GM18909 (cell line): ENCODE results near the gene SIGLEC10.
A peak's percentile ranks its signal among the peaks of the same experiment; 100 is the strongest.
"Not testable (repeated sequence)": the region's sequence is repeated elsewhere in the genome, so short reads cannot be mapped to it uniquely, and the experiment has no call there.

Experiments
- ATAC-seq: cut with Tn5 transposase; IDR thresholded peaks from one replicate; pipeline ENCODE4 v1.9.1; 2021; ENCODE audit warnings: mild to moderate bottlenecking; ENCODE audit not compliant: unreplicated experiment, poor library complexity

The SIGLEC10 gene

GRCh38 chr19:51440846-51441409, 23.5 kb upstream of the SIGLEC10 start:
- peak; percentile 19 for ATAC-seq

DNA sequence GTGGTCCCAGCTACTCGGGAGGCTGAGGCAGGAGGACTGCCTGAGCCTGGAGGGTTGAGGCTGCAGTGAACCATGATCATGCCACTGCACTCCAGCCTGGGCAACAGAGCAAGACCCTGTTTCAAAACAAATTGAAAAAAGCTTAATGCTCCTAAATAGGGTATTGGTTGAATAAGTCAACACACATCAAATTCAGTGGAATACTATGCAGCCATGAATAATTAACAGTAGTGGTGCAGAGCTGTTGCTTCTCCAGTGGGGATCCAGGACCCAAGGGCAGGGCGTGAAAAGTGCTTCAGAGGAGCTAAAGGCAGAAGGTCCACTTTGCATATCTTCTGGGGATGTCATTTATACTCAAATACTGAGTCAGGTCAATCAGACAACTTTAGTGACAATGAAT, 22.6 kb upstream of the SIGLEC10 start:
- no peak for ATAC-seq

DNA sequence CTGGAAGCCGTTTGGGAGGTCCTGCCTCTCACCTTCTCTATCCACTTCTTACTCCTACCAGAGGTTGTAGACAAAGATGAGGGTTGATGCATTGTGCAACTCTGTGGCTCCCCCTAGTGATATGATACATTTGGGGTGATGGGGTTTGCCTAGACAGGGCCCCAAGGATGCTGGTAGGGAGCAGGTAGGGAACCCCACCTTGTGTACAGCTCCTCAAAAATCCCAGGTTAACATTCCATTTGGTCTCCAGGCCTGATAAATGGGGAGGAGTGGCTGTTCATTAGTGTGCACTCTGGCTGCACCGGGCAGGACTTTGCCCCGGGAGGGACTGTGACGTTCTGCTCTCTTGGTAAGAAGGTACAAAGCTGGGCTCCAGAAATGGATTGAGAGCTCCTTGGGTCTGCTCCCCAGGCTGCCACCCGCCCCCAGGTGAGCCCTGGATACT, 21.6 kb upstream of the SIGLEC10 start:
- no peak for ATAC-seq

GRCh38 chr19:51434456-51434855, 17.0 kb upstream of the SIGLEC10 start:
- no peak for ATAC-seq

- no peak for ATAC-seq
Observed at GRCh38 chr19:51433043-51433442, 15.6 kb upstream of the SIGLEC10 start.

GRCh38 chr19:51431124-51431523, 13.7 kb upstream of the SIGLEC10 start:
- no peak for ATAC-seq

GRCh38 chr19:51430221-51430620, 12.8 kb upstream of the SIGLEC10 start:
- ATAC-seq, result no peak

DNA sequence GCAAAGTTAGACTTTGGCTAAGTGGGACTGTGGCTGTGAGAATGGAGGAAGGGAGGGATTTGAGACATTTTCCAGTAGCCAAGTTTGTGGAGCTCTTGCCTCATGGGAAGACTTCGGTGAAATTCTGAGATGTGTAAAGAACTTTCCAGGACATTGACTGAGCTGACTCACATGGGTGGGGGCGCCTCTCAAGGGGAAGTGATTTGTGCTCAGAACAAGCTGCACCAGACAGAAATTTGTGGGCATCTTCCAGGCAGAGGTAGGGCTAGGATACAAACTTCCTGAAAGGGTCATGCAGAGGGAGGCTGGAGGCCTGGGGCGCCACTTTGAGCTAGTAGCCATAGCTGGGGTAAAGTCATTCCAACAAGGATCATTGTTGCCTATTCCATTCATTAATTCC, 9.8 kb upstream of the SIGLEC10 start:
- ATAC-seq, result no peak

DNA sequence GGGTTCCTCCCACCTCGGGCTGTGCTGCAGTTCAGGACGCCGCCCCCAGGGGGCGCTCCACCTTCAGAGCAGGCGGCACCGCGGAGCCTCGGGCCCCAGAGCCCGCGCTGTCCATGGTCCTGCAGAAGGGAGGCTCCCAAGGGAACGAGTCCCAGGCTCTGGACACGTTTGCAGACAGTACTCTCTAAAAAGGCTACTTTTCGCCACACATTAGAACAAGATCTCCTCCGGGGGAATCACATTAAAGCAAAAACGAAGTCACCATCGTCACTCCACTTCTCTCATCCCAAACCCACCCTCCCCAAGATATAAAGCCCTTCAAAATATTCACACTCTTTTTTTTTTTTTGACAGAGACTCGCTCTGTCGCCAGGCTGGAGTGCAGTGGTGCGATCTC, 4.6 kb upstream of the SIGLEC10 start:
- no peak for ATAC-seq

GRCh38 chr19:51421229-51422052, 4.0 kb upstream of the SIGLEC10 start:
- ATAC-seq, result no peak

DNA sequence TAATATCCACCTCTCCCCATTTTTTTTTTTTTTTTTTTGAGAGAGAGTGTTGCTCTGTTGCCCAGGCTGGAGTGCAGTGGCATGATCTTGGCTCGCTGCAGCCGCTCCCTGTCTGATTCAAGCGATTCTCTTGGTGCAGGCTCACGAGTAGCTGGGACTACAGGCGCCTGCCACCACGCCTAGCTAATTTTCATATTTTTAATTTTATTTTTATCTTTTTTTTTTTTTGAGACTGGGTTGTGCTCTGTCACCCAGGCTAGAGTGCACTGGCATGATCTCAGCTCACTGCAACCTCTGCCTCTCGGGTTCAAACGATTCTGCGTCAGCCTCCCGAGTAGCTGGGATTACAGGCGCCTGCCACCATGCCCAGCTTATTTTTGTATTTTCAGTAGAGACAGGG, 3.1 kb upstream of the SIGLEC10 start:
- ATAC-seq, result not testable (repeated sequence)

DNA sequence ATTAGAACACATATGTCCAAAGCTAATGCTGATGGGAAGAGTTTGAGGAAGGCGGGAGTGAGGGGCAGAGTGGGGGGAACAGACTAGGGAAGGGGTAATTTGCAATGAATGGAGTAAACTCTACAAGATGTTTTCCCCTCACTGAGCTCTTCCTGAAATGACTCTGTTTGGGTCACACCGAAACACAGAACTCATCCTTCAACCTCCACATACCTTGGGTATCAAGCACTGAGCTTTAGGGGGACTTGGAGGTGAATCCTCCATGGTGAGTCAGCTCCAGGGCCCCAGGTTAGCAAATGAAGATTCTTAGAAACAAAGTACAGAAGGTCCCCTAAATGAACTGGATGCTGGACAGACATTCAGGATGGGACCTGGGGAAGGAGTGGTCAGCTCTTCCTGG, 1.3 kb upstream of the SIGLEC10 start:
- ATAC-seq, result no peak

GRCh38 chr19:51417810-51418157, 342 bp upstream of the SIGLEC10 start:
- ATAC-seq, result peak; percentile 41

DNA sequence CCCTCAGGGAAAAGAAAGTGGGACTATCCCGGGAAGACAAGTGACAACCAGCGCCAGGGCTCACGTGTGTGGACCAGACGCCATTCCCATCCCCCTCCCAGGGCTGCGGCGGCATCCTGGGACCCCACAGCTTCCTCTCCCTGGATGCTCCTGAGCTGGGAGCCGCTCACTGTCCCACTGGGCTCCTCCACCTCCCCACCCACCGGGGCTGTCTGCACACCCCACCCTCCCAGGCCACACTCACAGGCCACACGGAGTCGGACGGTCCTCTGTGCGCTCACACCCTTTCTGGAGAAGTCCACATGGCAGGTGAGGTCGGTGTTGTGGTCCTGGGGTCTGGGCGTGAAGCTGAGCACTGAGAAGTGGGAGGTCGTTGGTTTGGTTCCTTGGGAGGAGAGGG, 1.0 kb downstream of the SIGLEC10 start:
- not testable (repeated sequence) for ATAC-seq

DNA sequence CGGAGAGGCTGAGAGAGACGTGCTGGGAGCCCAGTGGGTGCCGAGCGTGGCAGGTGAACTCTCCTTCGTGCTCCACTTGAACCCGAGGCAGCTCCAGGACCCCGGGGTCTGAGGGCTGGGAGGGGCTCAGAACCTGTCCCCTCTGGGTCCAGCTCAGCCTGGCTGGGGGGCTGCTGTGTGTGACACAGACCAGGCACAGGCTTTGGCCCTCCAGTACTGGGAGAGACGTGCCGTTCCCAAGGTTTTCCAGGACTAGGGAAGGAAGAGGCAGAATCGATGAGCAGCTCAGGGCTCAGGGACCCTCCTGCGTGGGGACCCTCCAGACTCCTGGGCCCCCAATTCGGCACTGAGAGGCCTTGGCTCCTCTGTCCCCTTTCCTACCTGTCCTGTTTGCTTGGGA, 2.3 kb downstream of the SIGLEC10 start:
- no peak for ATAC-seq

- ATAC-seq, result no peak
Observed at GRCh38 chr19:51410950-51411748, 6.3 kb downstream of the SIGLEC10 start.

DNA sequence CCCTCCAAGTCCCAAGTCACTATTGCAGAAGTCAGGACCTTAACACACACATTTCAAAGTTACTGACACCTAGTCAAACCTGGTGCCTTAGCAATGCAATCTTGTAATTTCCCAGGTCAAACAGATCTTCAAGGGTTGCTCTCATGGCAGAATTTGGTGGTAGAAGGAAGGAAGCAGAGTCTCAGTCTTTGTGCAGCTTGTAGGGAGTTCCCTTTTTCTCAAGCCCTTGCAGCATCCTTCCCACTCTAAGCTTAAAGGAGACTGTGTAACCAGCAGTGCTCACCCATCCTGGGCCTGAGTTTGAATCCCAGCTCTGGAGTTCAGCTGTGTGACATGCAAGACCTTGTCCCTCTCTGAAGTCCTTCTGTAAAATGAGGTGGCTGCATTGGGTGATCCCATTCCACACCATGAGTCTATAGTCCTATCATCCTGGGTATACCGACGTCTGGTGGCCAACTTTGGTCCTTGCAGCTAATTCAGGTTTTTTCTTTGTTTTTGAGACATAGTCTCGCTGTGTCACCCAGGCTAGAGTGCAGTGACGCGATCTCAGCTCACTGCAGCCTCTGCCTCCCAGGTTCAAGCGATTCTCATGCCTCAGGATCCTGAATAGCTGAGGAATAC, 9.8 kb downstream of the SIGLEC10 start:
- no peak for ATAC-seq

GRCh38 chr19:51402117-51402516, 15.3 kb downstream of the SIGLEC10 start:
- ATAC-seq, result no peak

GRCh38 chr19:51399936-51400335, 17.5 kb downstream of the SIGLEC10 start:
- not testable (repeated sequence) for ATAC-seq

- ATAC-seq, result no peak
Observed at GRCh38 chr19:51399231-51399630, 18.2 kb downstream of the SIGLEC10 start.
